Measurements from ENCODE around the gene PTPRT.

DNA sequence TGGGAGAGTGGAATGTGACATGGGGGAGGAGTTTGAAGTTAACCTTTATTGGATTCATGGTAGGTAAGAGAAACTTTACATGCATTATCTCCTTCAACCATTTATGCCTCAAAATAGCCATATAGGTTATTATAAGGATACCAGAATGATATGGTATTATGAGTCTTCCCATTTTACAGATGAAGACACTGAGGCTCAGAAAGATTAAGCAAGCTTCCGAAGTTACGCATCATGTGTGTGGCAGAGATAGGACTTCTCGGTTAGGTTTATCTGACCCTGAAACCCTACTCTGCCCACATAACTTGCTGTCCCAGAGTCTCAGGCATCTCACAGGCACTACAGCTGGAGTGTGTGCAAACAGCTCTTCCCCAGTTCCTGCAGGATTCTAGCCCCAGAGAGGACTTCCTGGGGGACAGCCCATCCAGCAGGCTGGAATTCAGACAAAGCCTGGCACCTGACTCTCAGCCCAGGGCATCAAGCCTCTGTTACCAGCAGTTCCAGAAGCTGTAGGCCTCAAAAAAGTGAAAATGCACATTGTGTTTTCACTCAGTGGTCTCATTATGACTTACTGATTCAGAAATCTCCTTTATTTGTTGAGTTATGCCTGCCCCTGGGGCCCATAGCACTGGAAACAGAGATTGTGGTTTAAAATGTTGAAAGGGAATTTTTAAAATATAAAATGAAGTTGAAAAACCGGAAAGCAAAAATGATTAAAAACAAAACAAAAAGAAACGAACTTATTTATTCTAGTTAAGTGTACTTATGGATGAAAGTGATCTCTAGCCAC is 1058.7 kb downstream of the PTPRT start:
- no peak for TF ChIP-seq EP300 (IDR thresholded peaks at IDR 0.05)
- no peak for TF ChIP-seq CTCF (IDR thresholded peaks at IDR 0.05)

All from ovary (tissue), 3 donors.